ENCODE data around the gene SAPCD1. TPM values are rescaled to one million over a fixed set of nuclear protein-coding genes. Genes with fewer than 3 reads are reported as not detected.

SAPCD1 gene
- polyA plus RNA-seq, 3 donors = 10.4 TPM; not detected in 2

DNA sequence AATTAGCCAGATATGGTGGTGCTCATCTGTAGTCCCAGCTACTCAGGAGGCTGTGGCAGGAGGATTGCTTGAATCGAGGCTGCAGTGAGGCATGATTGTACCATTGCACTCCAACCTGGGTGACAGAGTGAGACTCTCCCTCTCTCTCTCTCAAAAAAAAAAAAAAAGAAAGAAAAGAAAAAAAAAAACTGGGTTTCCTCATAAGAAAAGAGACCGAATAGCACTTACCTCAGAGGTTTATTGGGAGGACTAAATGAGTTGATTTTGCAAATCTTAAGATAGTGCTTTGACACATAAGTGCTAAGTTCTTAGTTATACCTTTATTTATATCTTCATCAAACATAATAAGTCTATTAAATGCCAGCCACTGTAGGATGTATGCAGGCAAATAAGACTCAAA lies 8.4 kb downstream of the SAPCD1 start:
- no peaks in the 10 kb centered on the region for H3K36me3 ChIP-seq (replicated peaks in 1 of 2; ENCODE audit: control insufficient read depth in 1 of 2, insufficient read depth in 2 of 2, low read length in 2 of 2)
- H3K27ac Mint-ChIP-seq = peak overlapping the region in 1 of 7 donors; percentile 41
- no peak overlapping the region for H3K9ac ChIP-seq (ENCODE audit: insufficient read depth, low read length, poor library complexity, severe bottlenecking)
- H3K9me3 Mint-ChIP-seq = peaks cover 0 to 1% (median 0%) of the 10 kb centered on the region in 7 donors
- no peak overlapping the region for H3K27ac ChIP-seq (ENCODE audit: low read depth in 1 of 2, low read length in 2 of 2)
- TF ChIP-seq, protein P1, sequence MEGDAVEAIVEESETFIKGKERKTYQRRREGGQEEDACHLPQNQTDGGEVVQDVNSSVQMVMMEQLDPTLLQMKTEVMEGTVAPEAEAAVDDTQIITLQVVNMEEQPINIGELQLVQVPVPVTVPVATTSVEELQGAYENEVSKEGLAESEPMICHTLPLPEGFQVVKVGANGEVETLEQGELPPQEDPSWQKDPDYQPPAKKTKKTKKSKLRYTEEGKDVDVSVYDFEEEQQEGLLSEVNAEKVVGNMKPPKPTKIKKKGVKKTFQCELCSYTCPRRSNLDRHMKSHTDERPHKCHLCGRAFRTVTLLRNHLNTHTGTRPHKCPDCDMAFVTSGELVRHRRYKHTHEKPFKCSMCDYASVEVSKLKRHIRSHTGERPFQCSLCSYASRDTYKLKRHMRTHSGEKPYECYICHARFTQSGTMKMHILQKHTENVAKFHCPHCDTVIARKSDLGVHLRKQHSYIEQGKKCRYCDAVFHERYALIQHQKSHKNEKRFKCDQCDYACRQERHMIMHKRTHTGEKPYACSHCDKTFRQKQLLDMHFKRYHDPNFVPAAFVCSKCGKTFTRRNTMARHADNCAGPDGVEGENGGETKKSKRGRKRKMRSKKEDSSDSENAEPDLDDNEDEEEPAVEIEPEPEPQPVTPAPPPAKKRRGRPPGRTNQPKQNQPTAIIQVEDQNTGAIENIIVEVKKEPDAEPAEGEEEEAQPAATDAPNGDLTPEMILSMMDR (IDR thresholded peaks at IDR 0.05) = no peak
- no peak overlapping the region for H3K4me2 ChIP-seq (replicated peaks; ENCODE audit: extremely low read depth, low read length, poor library complexity, severe bottlenecking)
- H3K4me3 Mint-ChIP-seq = no peak overlapping the region
- H3K79me2 ChIP-seq (ENCODE audit: insufficient read depth, low read length) = no peaks in the 10 kb centered on the region
- peaks cover 29 to 30% of the 10 kb centered on the region in 2 donors for H3K4me1 ChIP-seq (ENCODE audit: control insufficient read depth in 1 of 2, insufficient read depth in 2 of 2, low read length in 2 of 2)
- H4K20me1 ChIP-seq (ENCODE audit: insufficient read depth, low read length) = no peaks in the 10 kb centered on the region
- H3K36me3 Mint-ChIP-seq = no peaks in the 10 kb centered on the region
- H3K9me3 ChIP-seq (replicated peaks in 1 of 2; ENCODE audit: control insufficient read depth in 1 of 2, insufficient read depth in 1 of 2, low read length in 2 of 2) = no peaks in the 10 kb centered on the region
- DNase-seq = no peak
- H2AFZ ChIP-seq (ENCODE audit: insufficient read depth, low read depth, low read length, poor library complexity, severe bottlenecking) = no peak overlapping the region
- intact Hi-C loops (cut with micrococcal nuclease) = no loop called here
- no peak overlapping the region for H3K4me3 ChIP-seq (replicated peaks in 1 of 3; ENCODE audit: low read depth in 2 of 3, low read length in 3 of 3)
- peaks cover 0 to 7% (median 2%) of the 10 kb centered on the region in 3 donors for H3K27me3 Mint-ChIP-seq (ENCODE audit: low read depth in 3 of 3)
- peaks cover 29% of the 10 kb centered on the region for H3K4me1 Mint-ChIP-seq
- no CpG with 5 or more reads among the region's 2 CpGs for WGBS (ENCODE audit: insufficient coverage)
- H3K27me3 ChIP-seq (ENCODE audit: control insufficient read depth in 2 of 2, insufficient read depth in 2 of 2, low read length in 2 of 2) = no peaks in the 10 kb centered on the region

GRCh38 chr6:31771992-31772358 lies 9.5 kb downstream of the SAPCD1 start:
- H2AFZ ChIP-seq (ENCODE audit: insufficient read depth, low read depth, low read length, poor library complexity, severe bottlenecking) = no peak overlapping the region
- no peak overlapping the region for H3K4me3 ChIP-seq (replicated peaks in 1 of 3; ENCODE audit: low read depth in 2 of 3, low read length in 3 of 3)
- peaks cover 35 to 36% of the 10 kb centered on the region in 2 donors for H3K4me1 ChIP-seq (ENCODE audit: control insufficient read depth in 1 of 2, insufficient read depth in 2 of 2, low read length in 2 of 2)

More at GRCh38 chr6:31771992-31772358, 9.5 kb downstream of the SAPCD1 start:
- no peak overlapping the region for H3K4me3 Mint-ChIP-seq
- peaks cover 0 to 4% (median 2%) of the 10 kb centered on the region in 3 donors for H3K27me3 Mint-ChIP-seq (ENCODE audit: low read depth in 3 of 3)
- no peak overlapping the region for H3K27ac ChIP-seq (ENCODE audit: low read depth in 1 of 2, low read length in 2 of 2)
- H3K4me1 Mint-ChIP-seq = peaks cover 34% of the 10 kb centered on the region
- peaks cover 0 to 1% (median 0%) of the 10 kb centered on the region in 7 donors for H3K9me3 Mint-ChIP-seq
- TF ChIP-seq, protein P1 (IDR thresholded peaks at IDR 0.05) = no peak
- intact Hi-C loops (cut with micrococcal nuclease) = no loop called here
- H4K20me1 ChIP-seq (ENCODE audit: insufficient read depth, low read length) = no peaks in the 10 kb centered on the region
- H3K9ac ChIP-seq (ENCODE audit: insufficient read depth, low read length, poor library complexity, severe bottlenecking) = no peak overlapping the region
- no peaks in the 10 kb centered on the region for H3K27me3 ChIP-seq (ENCODE audit: control insufficient read depth in 2 of 2, insufficient read depth in 2 of 2, low read length in 2 of 2)
- H3K4me2 ChIP-seq (replicated peaks; ENCODE audit: extremely low read depth, low read length, poor library complexity, severe bottlenecking) = no peak overlapping the region
- WGBS (ENCODE audit: insufficient coverage) = 57% methylated on average over 1 of the region's 4 CpGs
- H3K36me3 ChIP-seq (replicated peaks in 1 of 2; ENCODE audit: control insufficient read depth in 1 of 2, insufficient read depth in 2 of 2, low read length in 2 of 2) = no peaks in the 10 kb centered on the region
- DNase-seq = no peak
- no peaks in the 10 kb centered on the region for H3K79me2 ChIP-seq (ENCODE audit: insufficient read depth, low read length)
- H3K36me3 Mint-ChIP-seq = no peaks in the 10 kb centered on the region
- H3K9me3 ChIP-seq (replicated peaks in 1 of 2; ENCODE audit: control insufficient read depth in 1 of 2, insufficient read depth in 1 of 2, low read length in 2 of 2) = no peaks in the 10 kb centered on the region
- H3K27ac Mint-ChIP-seq = no peak overlapping the region

Measured in CD14-positive monocyte (primary cell).